ENCODE results near the gene BIN2. TPM values are rescaled to one million over a fixed set of nuclear protein-coding genes. Genes with fewer than 3 reads are reported as not detected.

The BIN2 gene
- total and polyA plus RNA-seq, 2 of the 4 experiments (the other 2 are of a cell fraction) = not detected

DNA sequence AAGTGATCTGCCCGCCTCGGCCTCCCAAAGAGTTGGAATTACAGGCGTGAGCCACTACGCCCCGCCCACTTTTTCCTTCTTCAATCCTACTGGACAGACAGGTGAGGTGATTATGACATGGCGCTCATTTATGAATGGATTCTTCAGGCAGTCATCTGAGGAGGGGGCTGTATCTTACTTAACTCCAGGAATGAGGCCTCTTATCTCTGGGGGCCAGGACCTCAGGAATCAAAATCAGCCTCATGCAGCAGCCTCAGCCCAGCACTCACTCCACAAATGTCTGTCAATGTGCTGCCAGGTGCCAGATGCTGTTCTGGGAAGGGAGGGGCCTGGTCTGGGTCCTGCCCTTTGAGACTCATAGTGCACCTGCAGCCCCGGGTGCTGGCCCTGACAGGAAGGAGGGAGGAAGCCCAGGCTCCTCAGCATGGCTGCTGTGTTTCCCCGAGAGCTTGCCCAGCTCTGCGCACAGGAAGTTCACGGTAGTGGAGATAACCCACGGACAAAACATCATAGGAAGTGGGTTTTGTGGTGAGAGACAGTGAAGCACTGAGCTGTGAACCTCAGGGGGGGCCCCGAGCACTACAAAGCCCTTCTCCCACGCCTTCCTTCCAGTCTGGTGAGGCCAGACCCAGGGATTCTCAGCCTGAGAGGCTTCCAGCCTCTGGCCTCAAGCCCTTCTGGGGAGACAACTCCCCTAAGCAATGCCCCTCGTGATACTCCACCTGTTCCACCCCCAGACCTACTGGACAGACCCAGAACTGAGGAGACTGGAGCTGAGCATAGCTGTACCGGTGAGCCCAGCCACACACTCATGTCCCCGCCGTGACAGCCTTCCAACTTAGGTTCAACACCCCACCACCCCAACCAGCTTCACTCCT, 44.9 kb upstream of the BIN2 start:
- Histone ChIP-seq H3K27me3 (ENCODE audit: control insufficient read depth, insufficient read depth, low read length) (no peaks in the 10 kb centered on the region), H2AFZ (replicated peaks; ENCODE audit: low read length, poor library complexity) (peak overlapping the region; percentile 57), H3K9me1 (ENCODE audit: insufficient read depth, low read length) (peaks cover 16% of the 10 kb centered on the region; the same call in 1 of the 2 replicates), H4K5ac (ENCODE audit: low read depth, low read length) (no peak overlapping the region), H2BK5ac (ENCODE audit: low read depth, low read length, poor library complexity, severe bottlenecking) (no peak overlapping the region), H4K20me1 (ENCODE audit: insufficient read depth, low read length) (no peaks in the 10 kb centered on the region), H3K79me1 (ENCODE audit: low read depth in 1 of 2, low read length in 2 of 2) (peaks cover 0 to 23% of the 10 kb centered on the region in 2 experiments; a peak in 1 of 4 replicates), H3K4me1 (ENCODE audit: control insufficient read depth, insufficient read depth, low read length) (peaks cover 8% of the 10 kb centered on the region), H3K4ac (ENCODE audit: low read depth, low read length) (peak overlapping the region; percentile 39), H3K4me3 (ENCODE audit: insufficient read depth, low read depth, low read length) (no peak overlapping the region), H4K91ac (ENCODE audit: insufficient read depth, low read depth, low read length) (0 out of 2 replicates have a peak overlapping the region, but pooled peaks have one; percentile 34), H3K23ac (ENCODE audit: low read depth, low read length) (no peak overlapping the region), H2BK20ac (ENCODE audit: low read depth, low read length) (no peak overlapping the region; the same call in 1 of the 2 replicates), H3K14ac (replicated peaks; ENCODE audit: low read depth, low read length) (peak overlapping the region; percentile 53; the same call in 1 of the 2 replicates), H3K56ac (ENCODE audit: extremely low read depth, insufficient read depth, low read length) (no peak overlapping the region), H2BK120ac (ENCODE audit: low read depth, low read length) (peak overlapping the region; percentile 61), H4K8ac (ENCODE audit: low read depth in 2 of 2, low read length in 2 of 2) (peak overlapping the region in 1 of 2 experiments; percentile 43; a peak in 1 of 4 replicates), H3K27ac (ENCODE audit: insufficient read depth, low read length) (no peak overlapping the region), H2BK15ac (ENCODE audit: low read depth, low read length) (peak overlapping the region; percentile 48; the same call in 1 of the 3 replicates), H3K4me2 (ENCODE audit: low read depth, low read length) (no peak overlapping the region), H3K18ac (ENCODE audit: low read depth, low read length) (no peak overlapping the region), H2AK9ac (replicated peaks; ENCODE audit: low read depth, low read length, poor library complexity) (peak overlapping the region; percentile 79), H3K9me3 (ENCODE audit: control insufficient read depth, insufficient read depth, low read length) (no peaks in the 10 kb centered on the region), H2AK5ac (ENCODE audit: low read depth, low read length) (peak overlapping the region; percentile 85), H3K9ac (ENCODE audit: low read depth, low read length) (no peak overlapping the region), H3K36me3 (ENCODE audit: control insufficient read depth, insufficient read depth, low read length) (no peaks in the 10 kb centered on the region)
- BruUV-seq (replicated peaks) = no TSS peak
- TF ChIP-seq, protein P1, sequence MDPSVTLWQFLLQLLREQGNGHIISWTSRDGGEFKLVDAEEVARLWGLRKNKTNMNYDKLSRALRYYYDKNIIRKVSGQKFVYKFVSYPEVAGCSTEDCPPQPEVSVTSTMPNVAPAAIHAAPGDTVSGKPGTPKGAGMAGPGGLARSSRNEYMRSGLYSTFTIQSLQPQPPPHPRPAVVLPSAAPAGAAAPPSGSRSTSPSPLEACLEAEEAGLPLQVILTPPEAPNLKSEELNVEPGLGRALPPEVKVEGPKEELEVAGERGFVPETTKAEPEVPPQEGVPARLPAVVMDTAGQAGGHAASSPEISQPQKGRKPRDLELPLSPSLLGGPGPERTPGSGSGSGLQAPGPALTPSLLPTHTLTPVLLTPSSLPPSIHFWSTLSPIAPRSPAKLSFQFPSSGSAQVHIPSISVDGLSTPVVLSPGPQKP (IDR thresholded peaks at IDR 0.05; ENCODE audit: borderline replicate concordance, low read depth, low read length) = no peak
- TF ChIP-seq MAFK (IDR thresholded peaks at IDR 0.05; ENCODE audit: low read depth, low read length) = no peak
- TF ChIP-seq BHLHE40 (IDR thresholded peaks at IDR 0.05; ENCODE audit: low read depth, low read length) = peak; percentile 45; the same call in 1 of the 2 replicates
- WGBS, 2 experiments (ENCODE audit: extremely low coverage in 2 of 2, insufficient read length in 1 of 2) = 100% methylated on average over 2 of the region's 17 CpGs; no CpG with 5 or more reads in 1 of the 2 experiments
- DNase-seq = peak; percentile 60
- intact Hi-C loops (cut with micrococcal nuclease) (no loop called here), in situ Hi-C loops (cut with MboI; ENCODE audit: low sequenced_read_pairs) (loop anchor here (25.0 kb wide), 1 partner anchor 857 kb away; the partner anchor contains the start of gene DIP2B), dilution Hi-C loops (cut with HindIII; ENCODE audit: low sequenced_read_pairs, unreplicated experiment) (no loop called here)
- no peak for ATAC-seq (ENCODE audit: low read depth)
- ChIA-PET CTCF (no interaction called here), POLR2A (ENCODE audit: unreplicated experiment) (no interaction called here)

Measured in IMR-90 (cell line).